Epithelial cell of prostate (primary cell): Measurements from ENCODE around the gene PPIAL4G.
"Not testable (repeated sequence)": the region's sequence is repeated elsewhere in the genome, so short reads cannot be mapped to it uniquely, and the experiment has no call there.

Source experiments
- DNase-seq: peaks from one replicate; pipeline ENCODE4 v3.0.0-alpha.2; 2011; ENCODE audit warnings: low read depth, low spot score
- H3K27ac ChIP-seq: fragments of 450-650 bp; 2 replicates; pipeline ENCODE4 v1.5.1; 2017; ENCODE audit warnings: mild to moderate bottlenecking

The PPIAL4G gene

DNA sequence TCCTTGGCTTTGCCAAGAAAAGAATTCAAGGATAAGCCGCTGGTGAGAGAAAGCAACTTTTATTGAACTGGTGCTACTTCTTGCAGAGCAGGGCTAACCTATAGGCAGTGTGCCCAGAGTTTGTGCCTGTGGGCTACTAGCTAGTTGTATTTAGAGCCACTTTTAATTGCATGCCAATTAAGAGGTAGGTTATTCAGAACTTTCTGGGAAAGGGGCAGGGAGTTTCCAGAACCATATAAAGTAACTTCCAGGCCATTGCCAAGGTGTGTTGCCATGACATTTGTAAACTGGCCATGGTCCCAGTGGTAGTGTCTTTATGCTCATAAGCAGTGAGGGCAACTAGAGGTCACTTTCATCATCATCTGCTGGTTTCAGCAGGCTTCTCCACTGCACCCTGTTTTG, 50.2 kb downstream of the PPIAL4G start:
- DNase-seq, H3K27ac ChIP-seq: not testable (repeated sequence)
